SK-N-SH (cell line): Measurements from ENCODE around the gene PLA2G7. TPM values are rescaled to one million over a fixed set of nuclear protein-coding genes. Genes with fewer than 3 reads are reported as not detected.
"Not testable (repeated sequence)": the region's sequence is repeated elsewhere in the genome, so short reads cannot be mapped to it uniquely, and the experiment has no call there.

Experiments used
- CTCF ChIA-PET: fragments of 300-600, 350-600 bp; formaldehyde crosslinking; extraction: SDS; loops from one replicate; lab custom pipeline; 2021; lab: Yijun Ruan, JAX
- POLR2A ChIA-PET: fragments of 350-600 bp; sonication (Branson Sonifier 250); formaldehyde crosslinking; extraction: SDS; loops from one replicate; lab custom pipeline; 2020; ENCODE audit warnings: antibody characterized with exemption, inconsistent platforms; lab: Yijun Ruan, JAX
- DNase-seq: peaks from one replicate; pipeline ENCODE4 v3.0.0; 2012
- H2AFZ ChIP-seq: fragments of 200-600 bp; sonication (generic); 2 replicates; pipeline ENCODE4 v1.8.1; 2016; ENCODE audit warnings: antibody characterized with exemption, mild to moderate bottlenecking, low read depth
- H3F3A ChIP-seq: fragments of 200-600 bp; sonication (generic); replicated peaks from 2 replicates; pipeline ENCODE3; 2016; ENCODE audit warnings: antibody characterized with exemption, mild to moderate bottlenecking; ENCODE audit not compliant: insufficient read depth
- H3K27ac ChIP-seq, 2 experiments: fragments of 200-500 bp in 1 of 2; fragments of 200-600 bp in 1 of 2; sonication (Bioruptor generic) in 1 of 2; sonication (generic), shearing (Covaris generic) in 1 of 2; 2 replicates each; pipeline versions ENCODE4 v1.5.1 to v1.6.1; 2014 to 2016; ENCODE audit warnings: low read depth in 2 of 2, inconsistent platforms in 1 of 2, low read length in 1 of 2, mild to moderate bottlenecking in 1 of 2, mixed read lengths in 1 of 2
- H3K27me3 ChIP-seq: fragments of 200-600 bp; sonication (generic), shearing (Covaris generic); 2 replicates; pipeline ENCODE4 v1.6.1; 2016; ENCODE audit warnings: mixed run types; ENCODE audit not compliant: insufficient read depth
- H3K36me3 ChIP-seq, 2 experiments: fragments of 200-500 bp in 1 of 2; fragments of 200-600 bp in 1 of 2; sonication (Bioruptor generic) in 1 of 2; sonication (generic) in 1 of 2; replicated peaks in 1 of 2; 2 replicates each; pipeline versions ENCODE3 to v1.5.1; 2014 to 2016; ENCODE audit warnings: low read length in 1 of 2, mild to moderate bottlenecking in 1 of 2; ENCODE audit not compliant: insufficient read depth in 2 of 2, control insufficient read depth in 1 of 2
- H3K4me1 ChIP-seq, 2 experiments: fragments of 200-500 bp in 1 of 2; fragments of 200-600 bp in 1 of 2; sonication (Bioruptor generic) in 1 of 2; sonication (generic), shearing (Covaris generic) in 1 of 2; 2 replicates each; pipeline versions ENCODE4 v1.5.1 to v1.6.1; 2014 to 2016; ENCODE audit warnings: low read depth in 1 of 2, low read length in 1 of 2, mixed run types in 1 of 2; ENCODE audit not compliant: insufficient read depth in 2 of 2, control insufficient read depth in 1 of 2
- H3K4me2 ChIP-seq: fragments of 200-600 bp; sonication (generic), shearing (Covaris generic); 2 replicates; pipeline ENCODE4 v1.6.1; 2017; ENCODE audit warnings: mixed run types
- H3K4me3 ChIP-seq, 2 experiments: fragments of 200-500 bp in 1 of 2; fragments of 200-600 bp in 1 of 2; sonication (Bioruptor generic) in 1 of 2; sonication (generic), shearing (Covaris generic) in 1 of 2; 2 replicates each; pipeline versions ENCODE4 v1.5.1 to v1.8.1; 2014 to 2016; ENCODE audit warnings: low read depth in 2 of 2, inconsistent platforms in 1 of 2, low read length in 1 of 2, mild to moderate bottlenecking in 1 of 2, mixed read lengths in 1 of 2, moderate library complexity in 1 of 2
- H3K79me2 ChIP-seq: fragments of 200-600 bp; sonication (generic); 2 replicates; pipeline ENCODE4 v1.8.1; 2017; ENCODE audit warnings: mild to moderate bottlenecking; ENCODE audit not compliant: insufficient read depth
- H3K9ac ChIP-seq: fragments of 200-600 bp; sonication (generic); 2 replicates; pipeline ENCODE4 v1.6.1; 2017; ENCODE audit warnings: mixed run types
- H3K9me2 ChIP-seq: fragments of 200-600 bp; sonication (generic); 2 replicates; pipeline ENCODE4 v1.6.1; 2017; ENCODE audit warnings: mixed run types
- H3K9me3 ChIP-seq: fragments of 200-600 bp; sonication (generic); 2 replicates; pipeline ENCODE4 v1.6.1; 2017; ENCODE audit warnings: mixed run types, mild to moderate bottlenecking, moderate library complexity
- H4K20me1 ChIP-seq: fragments of 200-600 bp; sonication (generic); 2 replicates; pipeline ENCODE4 v1.6.1; 2017; ENCODE audit warnings: mild to moderate bottlenecking, mixed run types; ENCODE audit not compliant: insufficient read depth
- CHD2 ChIP-seq: fragments of 150-350 bp; IDR thresholded peaks from 2 replicates; pipeline ENCODE4 v1.6.1; 2018; ENCODE audit warnings: low read length; ENCODE audit not compliant: partially characterized antibody
- ELF1 ChIP-seq: IDR thresholded peaks from 2 replicates; pipeline ENCODE4 v1.4.0; 2012
- MEF2A ChIP-seq: IDR thresholded peaks from 2 replicates; pipeline ENCODE4 v1.4.0; 2012; ENCODE audit warnings: low read depth, borderline replicate concordance
- PBX3 ChIP-seq: IDR thresholded peaks from 2 replicates; pipeline ENCODE4; 2012
- RAD21 ChIP-seq: IDR thresholded peaks from 2 replicates; pipeline ENCODE4 v1.6.1; 2012; ENCODE audit warnings: mild to moderate bottlenecking, low read length
- REST ChIP-seq: IDR thresholded peaks from 2 replicates; pipeline ENCODE4 v1.6.1; 2012; ENCODE audit warnings: mild to moderate bottlenecking, low read depth, low read length, moderate library complexity
- RXRA ChIP-seq: IDR thresholded peaks from 2 replicates; pipeline ENCODE4 v1.4.0; 2012; ENCODE audit warnings: low read depth, mild to moderate bottlenecking, borderline replicate concordance
- SIN3A ChIP-seq: IDR thresholded peaks from 2 replicates; pipeline ENCODE4 v1.6.1; 2012; ENCODE audit warnings: low read depth, mild to moderate bottlenecking, low read length, moderate library complexity, borderline replicate concordance
- TAF1 ChIP-seq: IDR thresholded peaks from 2 replicates; pipeline ENCODE4 v1.6.1; 2012; ENCODE audit warnings: low read depth, mild to moderate bottlenecking, low read length, moderate library complexity, borderline replicate concordance
- TCF12 ChIP-seq: IDR thresholded peaks from 2 replicates; pipeline ENCODE4 v1.4.0; 2012
- TEAD4 ChIP-seq: IDR thresholded peaks from 2 replicates; pipeline ENCODE4 v1.4.0; 2012; ENCODE audit warnings: mild to moderate bottlenecking, borderline replicate concordance; ENCODE audit not compliant: insufficient read depth
- USF1 ChIP-seq: IDR thresholded peaks from 2 replicates; pipeline ENCODE4 v1.4.0; 2012; ENCODE audit warnings: low read depth, borderline replicate concordance
- YY1 ChIP-seq: IDR thresholded peaks from 2 replicates; pipeline ENCODE4 v1.4.0; 2012; ENCODE audit warnings: low read depth, mild to moderate bottlenecking
- ZBTB33 ChIP-seq: IDR thresholded peaks from 2 replicates; pipeline ENCODE4 v1.4.0; 2012; ENCODE audit warnings: low read depth, borderline replicate concordance
- WGBS: methylation state at CpG from one replicate; pipeline ENCODE4 v1.1.6; 2017; ENCODE audit warnings: low lambda C conversion rate; 5-methylcytosine and 5-hydroxymethylcytosine counted together
- polyA plus RNA-seq, 3 experiments: library from polyadenylated mRNA; depleted of rRNA; stranded (reverse); fragments of >200 nt; gene quantifications; 2 replicates each; pipeline ENCODE4 v1.2.3, GENCODE V29; 2012

PLA2G7 gene
- polyA plus RNA-seq, 1 of the 3 experiments (the other 2 are of a cell fraction): not detected

GRCh38 chr6:46764961-46765360 lies 29.8 kb upstream of the PLA2G7 start (continued):
- no peak for TF ChIP-seq RXRA

- H3K4me1 ChIP-seq: not testable (repeated sequence)
Measured at GRCh38 chr6:46764280-46764679, 29.1 kb upstream of the PLA2G7 start.

GRCh38 chr6:46763466-46763865 lies 28.3 kb upstream of the PLA2G7 start:
- Histone ChIP-seq H2AFZ (no peak overlapping the region), H3K4me3 (no peak overlapping the region), H3K27me3 (no peaks in the 10 kb centered on the region; the same call in 1 of the 2 replicates), H3K27ac (no peak overlapping the region), H3K9ac (no peak overlapping the region), H3K9me2 (no peaks in the 10 kb centered on the region), H3K79me2 (no peaks in the 10 kb centered on the region), H3K9me3 (no peaks in the 10 kb centered on the region), H3K36me3 (no peaks in the 10 kb centered on the region), H3K4me2 (no peak overlapping the region), H3K4me1 (no peaks in the 10 kb centered on the region), H3F3A (no peaks in the 10 kb centered on the region), H4K20me1 (no peaks in the 10 kb centered on the region)
- DNase-seq: no peak
- 2% methylated on average over 2 of the region's 2 CpGs for WGBS
- ChIA-PET CTCF (interaction anchor here (1.6 kb wide), 1 partner anchor 19 kb away, joined by 4 read pairs; no protein-coding TSS in a partner anchor), POLR2A (no interaction called here)
- TF ChIP-seq ELF1: no peak
- TF ChIP-seq TEAD4: no peak
- TF ChIP-seq CHD2: no peak
- no peak for TF ChIP-seq RAD21
- no peak for TF ChIP-seq USF1
- no peak for TF ChIP-seq SIN3A
- no peak for TF ChIP-seq MEF2A
- no peak for TF ChIP-seq ZBTB33
- no peak for TF ChIP-seq YY1
- TF ChIP-seq TAF1: no peak
- TF ChIP-seq TCF12: no peak
- no peak for TF ChIP-seq RXRA
- no peak for TF ChIP-seq PBX3
- TF ChIP-seq REST: no peak

More at GRCh38 chr6:46764280-46764679, 29.1 kb upstream of the PLA2G7 start:
- H3F3A ChIP-seq, DNase-seq, H4K20me1 ChIP-seq, H3K4me2 ChIP-seq, H3K79me2 ChIP-seq, H3K36me3 ChIP-seq, H2AFZ ChIP-seq, POLR2A ChIA-PET, H3K27me3 ChIP-seq, H3K27ac ChIP-seq, H3K9me3 ChIP-seq, H3K9me2 ChIP-seq, H3K4me3 ChIP-seq, H3K9ac ChIP-seq: not testable (repeated sequence)
- CTCF ChIA-PET: interaction anchor here (1.6 kb wide), 1 partner anchor 18 kb away, joined by 4 read pairs; no protein-coding TSS in a partner anchor
- 12% methylated on average over 10 of the region's 10 CpGs for WGBS
